ENCODE measurements around the gene IGFBPL1. TPM values are rescaled to one million over a fixed set of nuclear protein-coding genes. Genes with fewer than 3 reads are reported as not detected.

IGFBPL1 gene
- total and polyA plus RNA-seq, 2 of the 13 experiments (the other 11 are each of a cell fraction or from before 2014, with no cell fraction given) = 0.24 TPM; not detected in 1

DNA sequence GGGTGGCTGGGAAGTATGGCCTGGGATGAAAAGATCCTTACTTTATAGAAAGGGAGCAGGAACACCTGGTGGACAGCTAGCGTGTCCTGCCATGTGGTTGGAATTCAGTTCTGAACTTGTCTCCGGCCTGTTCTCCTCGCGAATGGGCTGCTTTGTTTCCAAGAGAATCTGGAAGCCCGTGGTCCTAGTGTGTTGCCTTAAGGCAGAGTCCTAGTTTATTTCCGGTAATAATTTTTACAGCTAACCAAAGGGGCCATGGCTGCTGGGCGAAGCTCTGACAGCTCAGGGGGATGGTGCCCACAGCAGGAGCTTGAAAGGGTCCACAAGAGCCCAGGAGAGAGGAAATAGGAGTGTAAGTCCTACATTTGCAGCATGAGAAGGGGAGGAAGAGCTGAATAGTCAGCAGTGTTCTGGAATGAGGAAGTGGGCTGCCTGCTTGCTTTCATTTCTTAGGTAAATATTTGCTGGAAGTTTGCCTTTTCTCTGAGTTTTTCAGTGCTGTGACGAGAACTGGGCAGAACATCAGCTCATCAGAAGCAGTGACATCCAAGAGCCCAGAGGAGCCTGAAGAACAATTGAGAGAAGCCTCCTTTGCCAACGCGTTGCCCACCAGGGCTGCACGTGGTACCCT lies 13.1 kb upstream of the IGFBPL1 start (continued):
- TF ChIP-seq, protein P1, sequence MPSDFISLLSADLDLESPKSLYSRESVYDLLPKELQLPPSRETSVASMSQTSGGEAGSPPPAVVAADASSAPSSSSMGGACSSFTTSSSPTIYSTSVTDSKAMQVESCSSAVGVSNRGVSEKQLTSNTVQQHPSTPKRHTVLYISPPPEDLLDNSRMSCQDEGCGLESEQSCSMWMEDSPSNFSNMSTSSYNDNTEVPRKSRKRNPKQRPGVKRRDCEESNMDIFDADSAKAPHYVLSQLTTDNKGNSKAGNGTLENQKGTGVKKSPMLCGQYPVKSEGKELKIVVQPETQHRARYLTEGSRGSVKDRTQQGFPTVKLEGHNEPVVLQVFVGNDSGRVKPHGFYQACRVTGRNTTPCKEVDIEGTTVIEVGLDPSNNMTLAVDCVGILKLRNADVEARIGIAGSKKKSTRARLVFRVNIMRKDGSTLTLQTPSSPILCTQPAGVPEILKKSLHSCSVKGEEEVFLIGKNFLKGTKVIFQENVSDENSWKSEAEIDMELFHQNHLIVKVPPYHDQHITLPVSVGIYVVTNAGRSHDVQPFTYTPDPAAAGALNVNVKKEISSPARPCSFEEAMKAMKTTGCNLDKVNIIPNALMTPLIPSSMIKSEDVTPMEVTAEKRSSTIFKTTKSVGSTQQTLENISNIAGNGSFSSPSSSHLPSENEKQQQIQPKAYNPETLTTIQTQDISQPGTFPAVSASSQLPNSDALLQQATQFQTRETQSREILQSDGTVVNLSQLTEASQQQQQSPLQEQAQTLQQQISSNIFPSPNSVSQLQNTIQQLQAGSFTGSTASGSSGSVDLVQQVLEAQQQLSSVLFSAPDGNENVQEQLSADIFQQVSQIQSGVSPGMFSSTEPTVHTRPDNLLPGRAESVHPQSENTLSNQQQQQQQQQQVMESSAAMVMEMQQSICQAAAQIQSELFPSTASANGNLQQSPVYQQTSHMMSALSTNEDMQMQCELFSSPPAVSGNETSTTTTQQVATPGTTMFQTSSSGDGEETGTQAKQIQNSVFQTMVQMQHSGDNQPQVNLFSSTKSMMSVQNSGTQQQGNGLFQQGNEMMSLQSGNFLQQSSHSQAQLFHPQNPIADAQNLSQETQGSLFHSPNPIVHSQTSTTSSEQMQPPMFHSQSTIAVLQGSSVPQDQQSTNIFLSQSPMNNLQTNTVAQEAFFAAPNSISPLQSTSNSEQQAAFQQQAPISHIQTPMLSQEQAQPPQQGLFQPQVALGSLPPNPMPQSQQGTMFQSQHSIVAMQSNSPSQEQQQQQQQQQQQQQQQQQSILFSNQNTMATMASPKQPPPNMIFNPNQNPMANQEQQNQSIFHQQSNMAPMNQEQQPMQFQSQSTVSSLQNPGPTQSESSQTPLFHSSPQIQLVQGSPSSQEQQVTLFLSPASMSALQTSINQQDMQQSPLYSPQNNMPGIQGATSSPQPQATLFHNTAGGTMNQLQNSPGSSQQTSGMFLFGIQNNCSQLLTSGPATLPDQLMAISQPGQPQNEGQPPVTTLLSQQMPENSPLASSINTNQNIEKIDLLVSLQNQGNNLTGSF (CRISPR knock-in tag; IDR thresholded peaks at IDR 0.05) = no peak
- 0 out of 2 replicates have a peak, but pooled peaks have one; percentile 21 for TF ChIP-seq CREB1 (IDR thresholded peaks at IDR 0.05)
- TF ChIP-seq CREB1 (CRISPR knock-in tag; IDR thresholded peaks at IDR 0.05) = no peak
- TF ChIP-seq ZNF496 (CRISPR knock-in tag; IDR thresholded peaks at IDR 0.05; ENCODE audit: insufficient replicate concordance) = no peak
- peak; percentile 84 for TF ChIP-seq SALL1 (CRISPR knock-in tag; IDR thresholded peaks at IDR 0.05)
- no peak for TF ChIP-seq NFKB2 (CRISPR knock-in tag; IDR thresholded peaks at IDR 0.05; ENCODE audit: borderline replicate concordance)
- TF ChIP-seq ZNF543 (CRISPR knock-in tag; IDR thresholded peaks at IDR 0.05) = no peak
- TF ChIP-seq REPIN1 (CRISPR knock-in tag; IDR thresholded peaks at IDR 0.05; ENCODE audit: borderline replicate concordance, low read depth) = peak; percentile 48; the same call in 1 of the 2 replicates
- peak; percentile 29; the same call in 1 of the 2 replicates for TF ChIP-seq ZFY (CRISPR knock-in tag; IDR thresholded peaks at IDR 0.05)
- TF ChIP-seq ZNF556 (CRISPR knock-in tag; IDR thresholded peaks at IDR 0.05; ENCODE audit: borderline replicate concordance) = no peak
- TF ChIP-seq FOXC1 (CRISPR knock-in tag; IDR thresholded peaks at IDR 0.05; ENCODE audit: borderline replicate concordance) = 0 out of 2 replicates have a peak, but pooled peaks have one; percentile 68
- TF ChIP-seq NCOA1 (CRISPR knock-in tag; IDR thresholded peaks at IDR 0.05) = 0 out of 2 replicates have a peak, but pooled peaks have one; percentile 34
- peak; percentile 69 for TF ChIP-seq POLR2G (IDR thresholded peaks at IDR 0.05; ENCODE audit: low read depth, low read length)
- TF ChIP-seq MAFK (conservative IDR thresholded peaks at IDR 0.05 in 1 of 2, IDR thresholded peaks at IDR 0.05 in 1 of 2; ENCODE audit: low read length in 2 of 2) = peak in 1 of 2 experiments; percentile 48; a peak in 2 of 4 replicates
- TF ChIP-seq, protein P2, sequence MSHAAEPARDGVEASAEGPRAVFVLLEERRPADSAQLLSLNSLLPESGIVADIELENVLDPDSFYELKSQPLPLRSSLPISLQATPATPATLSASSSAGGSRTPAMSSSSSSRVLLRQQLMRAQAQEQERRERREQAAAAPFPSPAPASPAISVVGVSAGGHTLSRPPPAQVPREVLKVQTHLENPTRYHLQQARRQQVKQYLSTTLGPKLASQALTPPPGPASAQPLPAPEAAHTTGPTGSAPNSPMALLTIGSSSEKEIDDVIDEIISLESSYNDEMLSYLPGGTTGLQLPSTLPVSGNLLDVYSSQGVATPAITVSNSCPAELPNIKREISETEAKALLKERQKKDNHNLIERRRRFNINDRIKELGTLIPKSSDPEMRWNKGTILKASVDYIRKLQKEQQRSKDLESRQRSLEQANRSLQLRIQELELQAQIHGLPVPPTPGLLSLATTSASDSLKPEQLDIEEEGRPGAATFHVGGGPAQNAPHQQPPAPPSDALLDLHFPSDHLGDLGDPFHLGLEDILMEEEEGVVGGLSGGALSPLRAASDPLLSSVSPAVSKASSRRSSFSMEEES (CRISPR knock-in tag; IDR thresholded peaks at IDR 0.05) = peak; percentile 82
- no peak for TF ChIP-seq KAT2B (IDR thresholded peaks at IDR 0.05; ENCODE audit: borderline replicate concordance, low read depth, low read length)
- TF ChIP-seq, protein P3, sequence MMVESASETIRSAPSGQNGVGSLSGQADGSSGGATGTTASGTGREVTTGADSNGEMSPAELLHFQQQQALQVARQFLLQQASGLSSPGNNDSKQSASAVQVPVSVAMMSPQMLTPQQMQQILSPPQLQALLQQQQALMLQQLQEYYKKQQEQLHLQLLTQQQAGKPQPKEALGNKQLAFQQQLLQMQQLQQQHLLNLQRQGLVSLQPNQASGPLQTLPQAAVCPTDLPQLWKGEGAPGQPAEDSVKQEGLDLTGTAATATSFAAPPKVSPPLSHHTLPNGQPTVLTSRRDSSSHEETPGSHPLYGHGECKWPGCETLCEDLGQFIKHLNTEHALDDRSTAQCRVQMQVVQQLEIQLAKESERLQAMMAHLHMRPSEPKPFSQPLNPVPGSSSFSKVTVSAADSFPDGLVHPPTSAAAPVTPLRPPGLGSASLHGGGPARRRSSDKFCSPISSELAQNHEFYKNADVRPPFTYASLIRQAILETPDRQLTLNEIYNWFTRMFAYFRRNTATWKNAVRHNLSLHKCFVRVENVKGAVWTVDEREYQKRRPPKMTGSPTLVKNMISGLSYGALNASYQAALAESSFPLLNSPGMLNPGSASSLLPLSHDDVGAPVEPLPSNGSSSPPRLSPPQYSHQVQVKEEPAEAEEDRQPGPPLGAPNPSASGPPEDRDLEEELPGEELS (CRISPR knock-in tag; IDR thresholded peaks at IDR 0.05) = peak; percentile 66; the same call in 1 of the 2 replicates
- TF ChIP-seq ZFX (CRISPR knock-in tag; IDR thresholded peaks at IDR 0.05; ENCODE audit: low read depth) = peak; percentile 47; the same call in 1 of the 2 replicates
- peak in 1 of 2 experiments; percentile 76; a peak in 2 of 4 replicates for TF ChIP-seq KLF16 (CRISPR knock-in tag; IDR thresholded peaks at IDR 0.05)
- TF ChIP-seq ZMYM2 (CRISPR knock-in tag; IDR thresholded peaks at IDR 0.05) = no peak
- peak; percentile 58; the same call in 1 of the 2 replicates for TF ChIP-seq ISL2 (CRISPR knock-in tag; IDR thresholded peaks at IDR 0.05)
- TF ChIP-seq RFX5 (IDR thresholded peaks at IDR 0.05; ENCODE audit: low read depth, low read length) = no peak

Measured in HepG2 (cell line).